ENCODE measurements around the gene CHD9. TPM values are rescaled to one million over a fixed set of nuclear protein-coding genes. Genes with fewer than 3 reads are reported as not detected.

CHD9 gene
- total and polyA plus RNA-seq, 9 of the 15 experiments (the other 6 are each of a cell fraction or from before 2014, with no cell fraction given) = 29.0 to 69.3 (median 40.6) TPM

DNA sequence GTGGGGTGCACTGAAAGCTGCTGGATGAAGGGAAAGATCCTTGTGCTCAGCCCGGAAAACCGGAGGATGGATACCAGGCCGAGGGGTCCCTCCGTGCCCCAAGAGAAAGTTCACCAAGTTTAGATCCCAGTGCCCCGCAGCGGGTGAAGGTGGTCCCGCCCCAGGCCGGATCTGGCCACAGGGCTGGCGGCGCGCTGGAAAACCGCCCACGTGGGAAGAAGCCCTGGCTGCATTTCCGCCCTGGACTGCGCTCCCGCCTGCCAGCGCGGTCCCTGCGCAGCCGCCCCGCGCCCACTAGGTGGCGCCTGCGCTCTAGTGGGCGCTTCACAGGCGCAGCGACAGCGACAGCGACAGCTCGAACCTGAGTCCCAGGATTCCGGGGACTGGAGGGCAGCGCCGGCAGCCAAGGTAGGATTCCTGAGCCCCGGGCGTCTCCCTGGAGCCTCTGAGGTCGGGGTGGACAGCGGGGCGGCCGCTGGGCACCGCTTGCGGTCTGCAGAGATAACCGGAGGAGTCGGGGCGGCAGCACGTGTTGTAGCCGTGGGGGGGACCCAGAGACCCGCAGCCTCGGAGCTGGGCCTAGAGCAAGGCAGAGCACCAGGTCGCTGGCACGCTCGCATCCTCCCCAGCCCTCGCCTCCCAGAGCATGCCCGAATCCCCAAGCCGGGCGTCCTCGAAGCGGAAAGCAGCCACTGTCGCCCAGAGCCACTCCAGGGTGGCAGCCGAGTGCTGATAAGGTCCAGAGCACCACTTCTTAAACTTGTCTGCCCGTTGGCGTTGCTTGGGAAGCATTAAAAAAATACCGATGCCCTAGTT, at the start of gene CHD9 (continued):
- TF ChIP-seq, protein P1, sequence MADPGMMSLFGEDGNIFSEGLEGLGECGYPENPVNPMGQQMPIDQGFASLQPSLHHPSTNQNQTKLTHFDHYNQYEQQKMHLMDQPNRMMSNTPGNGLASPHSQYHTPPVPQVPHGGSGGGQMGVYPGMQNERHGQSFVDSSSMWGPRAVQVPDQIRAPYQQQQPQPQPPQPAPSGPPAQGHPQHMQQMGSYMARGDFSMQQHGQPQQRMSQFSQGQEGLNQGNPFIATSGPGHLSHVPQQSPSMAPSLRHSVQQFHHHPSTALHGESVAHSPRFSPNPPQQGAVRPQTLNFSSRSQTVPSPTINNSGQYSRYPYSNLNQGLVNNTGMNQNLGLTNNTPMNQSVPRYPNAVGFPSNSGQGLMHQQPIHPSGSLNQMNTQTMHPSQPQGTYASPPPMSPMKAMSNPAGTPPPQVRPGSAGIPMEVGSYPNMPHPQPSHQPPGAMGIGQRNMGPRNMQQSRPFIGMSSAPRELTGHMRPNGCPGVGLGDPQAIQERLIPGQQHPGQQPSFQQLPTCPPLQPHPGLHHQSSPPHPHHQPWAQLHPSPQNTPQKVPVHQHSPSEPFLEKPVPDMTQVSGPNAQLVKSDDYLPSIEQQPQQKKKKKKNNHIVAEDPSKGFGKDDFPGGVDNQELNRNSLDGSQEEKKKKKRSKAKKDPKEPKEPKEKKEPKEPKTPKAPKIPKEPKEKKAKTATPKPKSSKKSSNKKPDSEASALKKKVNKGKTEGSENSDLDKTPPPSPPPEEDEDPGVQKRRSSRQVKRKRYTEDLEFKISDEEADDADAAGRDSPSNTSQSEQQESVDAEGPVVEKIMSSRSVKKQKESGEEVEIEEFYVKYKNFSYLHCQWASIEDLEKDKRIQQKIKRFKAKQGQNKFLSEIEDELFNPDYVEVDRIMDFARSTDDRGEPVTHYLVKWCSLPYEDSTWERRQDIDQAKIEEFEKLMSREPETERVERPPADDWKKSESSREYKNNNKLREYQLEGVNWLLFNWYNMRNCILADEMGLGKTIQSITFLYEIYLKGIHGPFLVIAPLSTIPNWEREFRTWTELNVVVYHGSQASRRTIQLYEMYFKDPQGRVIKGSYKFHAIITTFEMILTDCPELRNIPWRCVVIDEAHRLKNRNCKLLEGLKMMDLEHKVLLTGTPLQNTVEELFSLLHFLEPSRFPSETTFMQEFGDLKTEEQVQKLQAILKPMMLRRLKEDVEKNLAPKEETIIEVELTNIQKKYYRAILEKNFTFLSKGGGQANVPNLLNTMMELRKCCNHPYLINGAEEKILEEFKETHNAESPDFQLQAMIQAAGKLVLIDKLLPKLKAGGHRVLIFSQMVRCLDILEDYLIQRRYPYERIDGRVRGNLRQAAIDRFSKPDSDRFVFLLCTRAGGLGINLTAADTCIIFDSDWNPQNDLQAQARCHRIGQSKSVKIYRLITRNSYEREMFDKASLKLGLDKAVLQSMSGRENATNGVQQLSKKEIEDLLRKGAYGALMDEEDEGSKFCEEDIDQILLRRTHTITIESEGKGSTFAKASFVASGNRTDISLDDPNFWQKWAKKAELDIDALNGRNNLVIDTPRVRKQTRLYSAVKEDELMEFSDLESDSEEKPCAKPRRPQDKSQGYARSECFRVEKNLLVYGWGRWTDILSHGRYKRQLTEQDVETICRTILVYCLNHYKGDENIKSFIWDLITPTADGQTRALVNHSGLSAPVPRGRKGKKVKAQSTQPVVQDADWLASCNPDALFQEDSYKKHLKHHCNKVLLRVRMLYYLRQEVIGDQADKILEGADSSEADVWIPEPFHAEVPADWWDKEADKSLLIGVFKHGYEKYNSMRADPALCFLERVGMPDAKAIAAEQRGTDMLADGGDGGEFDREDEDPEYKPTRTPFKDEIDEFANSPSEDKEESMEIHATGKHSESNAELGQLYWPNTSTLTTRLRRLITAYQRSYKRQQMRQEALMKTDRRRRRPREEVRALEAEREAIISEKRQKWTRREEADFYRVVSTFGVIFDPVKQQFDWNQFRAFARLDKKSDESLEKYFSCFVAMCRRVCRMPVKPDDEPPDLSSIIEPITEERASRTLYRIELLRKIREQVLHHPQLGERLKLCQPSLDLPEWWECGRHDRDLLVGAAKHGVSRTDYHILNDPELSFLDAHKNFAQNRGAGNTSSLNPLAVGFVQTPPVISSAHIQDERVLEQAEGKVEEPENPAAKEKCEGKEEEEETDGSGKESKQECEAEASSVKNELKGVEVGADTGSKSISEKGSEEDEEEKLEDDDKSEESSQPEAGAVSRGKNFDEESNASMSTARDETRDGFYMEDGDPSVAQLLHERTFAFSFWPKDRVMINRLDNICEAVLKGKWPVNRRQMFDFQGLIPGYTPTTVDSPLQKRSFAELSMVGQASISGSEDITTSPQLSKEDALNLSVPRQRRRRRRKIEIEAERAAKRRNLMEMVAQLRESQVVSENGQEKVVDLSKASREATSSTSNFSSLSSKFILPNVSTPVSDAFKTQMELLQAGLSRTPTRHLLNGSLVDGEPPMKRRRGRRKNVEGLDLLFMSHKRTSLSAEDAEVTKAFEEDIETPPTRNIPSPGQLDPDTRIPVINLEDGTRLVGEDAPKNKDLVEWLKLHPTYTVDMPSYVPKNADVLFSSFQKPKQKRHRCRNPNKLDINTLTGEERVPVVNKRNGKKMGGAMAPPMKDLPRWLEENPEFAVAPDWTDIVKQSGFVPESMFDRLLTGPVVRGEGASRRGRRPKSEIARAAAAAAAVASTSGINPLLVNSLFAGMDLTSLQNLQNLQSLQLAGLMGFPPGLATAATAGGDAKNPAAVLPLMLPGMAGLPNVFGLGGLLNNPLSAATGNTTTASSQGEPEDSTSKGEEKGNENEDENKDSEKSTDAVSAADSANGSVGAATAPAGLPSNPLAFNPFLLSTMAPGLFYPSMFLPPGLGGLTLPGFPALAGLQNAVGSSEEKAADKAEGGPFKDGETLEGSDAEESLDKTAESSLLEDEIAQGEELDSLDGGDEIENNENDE (IDR thresholded peaks at IDR 0.05; ENCODE audit: low read depth, low read length) = no peak
- TF ChIP-seq NR4A1 (CRISPR knock-in tag; IDR thresholded peaks at IDR 0.05) = peak; percentile 3; the same call in 1 of the 2 replicates
- no peak for TF ChIP-seq NR4A1 (tag; IDR thresholded peaks at IDR 0.05)
- TF ChIP-seq, protein P2, sequence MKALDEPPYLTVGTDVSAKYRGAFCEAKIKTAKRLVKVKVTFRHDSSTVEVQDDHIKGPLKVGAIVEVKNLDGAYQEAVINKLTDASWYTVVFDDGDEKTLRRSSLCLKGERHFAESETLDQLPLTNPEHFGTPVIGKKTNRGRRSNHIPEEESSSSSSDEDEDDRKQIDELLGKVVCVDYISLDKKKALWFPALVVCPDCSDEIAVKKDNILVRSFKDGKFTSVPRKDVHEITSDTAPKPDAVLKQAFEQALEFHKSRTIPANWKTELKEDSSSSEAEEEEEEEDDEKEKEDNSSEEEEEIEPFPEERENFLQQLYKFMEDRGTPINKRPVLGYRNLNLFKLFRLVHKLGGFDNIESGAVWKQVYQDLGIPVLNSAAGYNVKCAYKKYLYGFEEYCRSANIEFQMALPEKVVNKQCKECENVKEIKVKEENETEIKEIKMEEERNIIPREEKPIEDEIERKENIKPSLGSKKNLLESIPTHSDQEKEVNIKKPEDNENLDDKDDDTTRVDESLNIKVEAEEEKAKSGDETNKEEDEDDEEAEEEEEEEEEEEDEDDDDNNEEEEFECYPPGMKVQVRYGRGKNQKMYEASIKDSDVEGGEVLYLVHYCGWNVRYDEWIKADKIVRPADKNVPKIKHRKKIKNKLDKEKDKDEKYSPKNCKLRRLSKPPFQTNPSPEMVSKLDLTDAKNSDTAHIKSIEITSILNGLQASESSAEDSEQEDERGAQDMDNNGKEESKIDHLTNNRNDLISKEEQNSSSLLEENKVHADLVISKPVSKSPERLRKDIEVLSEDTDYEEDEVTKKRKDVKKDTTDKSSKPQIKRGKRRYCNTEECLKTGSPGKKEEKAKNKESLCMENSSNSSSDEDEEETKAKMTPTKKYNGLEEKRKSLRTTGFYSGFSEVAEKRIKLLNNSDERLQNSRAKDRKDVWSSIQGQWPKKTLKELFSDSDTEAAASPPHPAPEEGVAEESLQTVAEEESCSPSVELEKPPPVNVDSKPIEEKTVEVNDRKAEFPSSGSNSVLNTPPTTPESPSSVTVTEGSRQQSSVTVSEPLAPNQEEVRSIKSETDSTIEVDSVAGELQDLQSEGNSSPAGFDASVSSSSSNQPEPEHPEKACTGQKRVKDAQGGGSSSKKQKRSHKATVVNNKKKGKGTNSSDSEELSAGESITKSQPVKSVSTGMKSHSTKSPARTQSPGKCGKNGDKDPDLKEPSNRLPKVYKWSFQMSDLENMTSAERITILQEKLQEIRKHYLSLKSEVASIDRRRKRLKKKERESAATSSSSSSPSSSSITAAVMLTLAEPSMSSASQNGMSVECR (CRISPR knock-in tag; IDR thresholded peaks at IDR 0.05) = peak; percentile 93
- TF ChIP-seq, protein P3, sequence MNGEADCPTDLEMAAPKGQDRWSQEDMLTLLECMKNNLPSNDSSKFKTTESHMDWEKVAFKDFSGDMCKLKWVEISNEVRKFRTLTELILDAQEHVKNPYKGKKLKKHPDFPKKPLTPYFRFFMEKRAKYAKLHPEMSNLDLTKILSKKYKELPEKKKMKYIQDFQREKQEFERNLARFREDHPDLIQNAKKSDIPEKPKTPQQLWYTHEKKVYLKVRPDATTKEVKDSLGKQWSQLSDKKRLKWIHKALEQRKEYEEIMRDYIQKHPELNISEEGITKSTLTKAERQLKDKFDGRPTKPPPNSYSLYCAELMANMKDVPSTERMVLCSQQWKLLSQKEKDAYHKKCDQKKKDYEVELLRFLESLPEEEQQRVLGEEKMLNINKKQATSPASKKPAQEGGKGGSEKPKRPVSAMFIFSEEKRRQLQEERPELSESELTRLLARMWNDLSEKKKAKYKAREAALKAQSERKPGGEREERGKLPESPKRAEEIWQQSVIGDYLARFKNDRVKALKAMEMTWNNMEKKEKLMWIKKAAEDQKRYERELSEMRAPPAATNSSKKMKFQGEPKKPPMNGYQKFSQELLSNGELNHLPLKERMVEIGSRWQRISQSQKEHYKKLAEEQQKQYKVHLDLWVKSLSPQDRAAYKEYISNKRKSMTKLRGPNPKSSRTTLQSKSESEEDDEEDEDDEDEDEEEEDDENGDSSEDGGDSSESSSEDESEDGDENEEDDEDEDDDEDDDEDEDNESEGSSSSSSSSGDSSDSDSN (IDR thresholded peaks at IDR 0.05; ENCODE audit: borderline replicate concordance in 1 of 2, low read depth in 2 of 2, low read length in 2 of 2) = peak in 1 of 2 experiments; percentile 43; a peak in 1 of 4 replicates
- TF ChIP-seq PHB (CRISPR knock-in tag; IDR thresholded peaks at IDR 0.05) = 0 out of 2 replicates have a peak, but pooled peaks have one; percentile 40
